K562 (cell line): Measurements from ENCODE around the gene ZNF407. TPM values are rescaled to one million over a fixed set of nuclear protein-coding genes. Genes with fewer than 3 reads are reported as not detected.

Source experiments
- ATAC-seq: fragments of 200-7000 bp; cut with Tn5 transposase; 3 replicates; pipeline ENCODE4 v1.9.1; 2020; ENCODE audit warnings: moderate library complexity
- BruUV-seq: library from RNA; stranded (reverse); fragments of 400-500 nt; replicated peaks from 2 replicates; lab custom pipeline; 2021; lab: Mats Ljungman, UMichigan
- CTCF ChIA-PET: fragments of 300-600 bp; formaldehyde crosslinking; extraction: SDS; loops from one replicate; lab custom pipeline; 2021; ENCODE audit warnings: low intra/inter-chr PET ratio; lab: Yijun Ruan, JAX
- POLR2A ChIA-PET: fragments of 300-600, 350-650 bp; sonication (Branson Sonifier 250); formaldehyde crosslinking; extraction: SDS; loops from one replicate; lab custom pipeline; 2021; ENCODE audit warnings: antibody characterized with exemption, inconsistent platforms; lab: Yijun Ruan, JAX
- DNase-seq, 4 experiments: peaks; one replicate each; pipeline versions ENCODE4 v3.0.0 to v3.0.0-alpha.2; 2011 to 2018; ENCODE audit warnings: low spot score in 3 of 4, mixed read lengths in 3 of 4; ENCODE audit errors: extremely low read depth in 1 of 4
- FAIRE-seq: peaks from 2 replicates; lab custom pipeline; 2011; peaks lifted over from hg19 to GRCh38; lab: Jason Lieb, UNC
- H2AFZ ChIP-seq: 2 replicates; pipeline ENCODE4 v1.6.0; 2011; ENCODE audit warnings: low read depth, low read length, control low read depth, inconsistent platforms
- H3K27ac ChIP-seq: fragments of 200-600 bp; 3 replicates; pipeline ENCODE4 v1.8.0; 2011; ENCODE audit warnings: low read depth, mild to moderate bottlenecking, control low read depth, inconsistent platforms, low read length, moderate library complexity, mixed read lengths; ENCODE audit errors: extremely low read depth
- H3K27me3 ChIP-seq, 2 experiments: fragments of 300-600 bp in 1 of 2; 2 replicates in 1 of 2; 3 replicates in 1 of 2; pipeline versions ENCODE4 v1.6.0 to v1.8.0; 2011; ENCODE audit warnings: inconsistent platforms in 2 of 2, low read length in 2 of 2, mild to moderate bottlenecking in 1 of 2, mixed read lengths in 1 of 2, moderate library complexity in 1 of 2; ENCODE audit not compliant: control insufficient read depth in 2 of 2, insufficient read depth in 2 of 2
- H3K36me3 ChIP-seq: fragments of 300-600 bp; 3 replicates; pipeline ENCODE4 v1.8.0; 2011; ENCODE audit warnings: mild to moderate bottlenecking, low read length, inconsistent platforms; ENCODE audit not compliant: control insufficient read depth, insufficient read depth
- H3K4me1 ChIP-seq, 2 experiments: fragments of 200-600 bp in 1 of 2; replicated peaks in 1 of 2; 2 replicates in 1 of 2; 3 replicates in 1 of 2; pipeline versions ENCODE4 v1.5.1 to v1.8.0; 2011; ENCODE audit warnings: inconsistent platforms in 2 of 2, low read length in 2 of 2, mild to moderate bottlenecking in 1 of 2, mixed read lengths in 1 of 2, moderate library complexity in 1 of 2; ENCODE audit not compliant: control insufficient read depth in 2 of 2, insufficient read depth in 2 of 2
- H3K4me2 ChIP-seq: 2 replicates; pipeline ENCODE4 v1.6.1; 2011; ENCODE audit warnings: low read length, control low read depth, inconsistent platforms, mixed read lengths; ENCODE audit not compliant: insufficient read depth
- H3K4me3 ChIP-seq: fragments of 200-600 bp; sonication (generic), shearing (Covaris generic); 2 replicates; pipeline ENCODE4 v1.5.1; 2016; ENCODE audit warnings: control low read depth, inconsistent platforms
- H3K79me2 ChIP-seq: fragments of 200-600 bp; 3 replicates; pipeline ENCODE4 v1.8.0; 2011; ENCODE audit warnings: low read length, inconsistent platforms; ENCODE audit not compliant: control insufficient read depth, insufficient read depth
- H3K9ac ChIP-seq, 2 experiments: 2 replicates each; pipeline versions ENCODE4 v1.6.0 to v1.6.1; 2011; ENCODE audit warnings: low read depth in 2 of 2, low read length in 2 of 2, control low read depth in 1 of 2, inconsistent platforms in 1 of 2, mild to moderate bottlenecking in 1 of 2, mixed read lengths in 1 of 2; ENCODE audit not compliant: insufficient read depth in 1 of 2
- H3K9me1 ChIP-seq: one replicate; pipeline ENCODE4 v1.6.0; 2011; ENCODE audit warnings: inconsistent platforms, mild to moderate bottlenecking, low read length, moderate library complexity; ENCODE audit not compliant: control insufficient read depth, insufficient read depth
- H3K9me3 ChIP-seq: replicated peaks from 2 replicates; pipeline ENCODE4 v1.5.1; 2011; ENCODE audit warnings: low read depth, low read length, inconsistent platforms; ENCODE audit not compliant: control insufficient read depth, insufficient read depth
- H4K20me1 ChIP-seq: replicated peaks from 2 replicates; pipeline ENCODE4 v1.6.1; 2011; ENCODE audit warnings: low read length, inconsistent platforms, mixed read lengths; ENCODE audit not compliant: control insufficient read depth, insufficient read depth
- ARID2 ChIP-seq: fragments of 450-650 bp; IDR thresholded peaks from 2 replicates; pipeline ENCODE4 v1.6.1; 2017; ENCODE audit warnings: antibody characterized with exemption, mild to moderate bottlenecking
- CBFB ChIP-seq: sonication (generic); formaldehyde crosslinking; IDR thresholded peaks from 2 replicates; pipeline ENCODE4 v1.4.0; 2020; ENCODE audit warnings: mild to moderate bottlenecking, missing genetic modification reagents
- GATAD2B ChIP-seq: fragments of 450-650 bp; IDR thresholded peaks from 2 replicates; pipeline ENCODE4 v1.6.1; 2017; ENCODE audit warnings: mild to moderate bottlenecking, borderline replicate concordance
- KLF6 ChIP-seq: fragments of 250-450 bp; sonication (Bioruptor Pico); IDR thresholded peaks from 2 replicates; pipeline ENCODE4 v1.4.0; 2020; ENCODE audit warnings: mild to moderate bottlenecking, moderate library complexity, borderline replicate concordance
- NR2C1 ChIP-seq, 2 experiments: fragments of 450-650 bp; IDR thresholded peaks; 2 replicates each; pipeline ENCODE4 v1.6.1; 2017; ENCODE audit warnings: mild to moderate bottlenecking in 2 of 2, antibody characterized with exemption in 1 of 2, inconsistent platforms in 1 of 2, missing compliant biosample characterization in 1 of 2, missing genetic modification characterization in 1 of 2
- POLR2A ChIP-seq: fragments of 450-650 bp; conservative IDR thresholded peaks from 2 replicates; pipeline ENCODE4 v1.6.1; 2016
- SAFB ChIP-seq: fragments of 200-400 bp; formaldehyde crosslinking; IDR thresholded peaks from 2 replicates; pipeline ENCODE4 v1.6.1; 2017; ENCODE audit warnings: low read depth, low read length, borderline replicate concordance
- SNIP1 ChIP-seq: fragments of 450-650 bp; IDR thresholded peaks from 2 replicates; pipeline ENCODE4 v1.7.1; 2017; ENCODE audit warnings: low read depth, mild to moderate bottlenecking
- SNRNP70 ChIP-seq: fragments of 200-400 bp; formaldehyde crosslinking; optimal IDR thresholded peaks from 2 replicates; pipeline ENCODE3; 2017; ENCODE audit warnings: low read depth, low read length
- TGIF2 ChIP-seq: sonication (generic); formaldehyde crosslinking; IDR thresholded peaks from 2 replicates; pipeline ENCODE4 v1.8.1; 2022; ENCODE audit warnings: mild to moderate bottlenecking, missing genetic modification reagents, moderate library complexity
- ZNF174 ChIP-seq: fragments of 250-450 bp; sonication (Bioruptor Pico); IDR thresholded peaks from 2 replicates; pipeline ENCODE4 v1.4.0; 2020; ENCODE audit warnings: mild to moderate bottlenecking
- WGBS: fragments of 100-300 bp; shearing (Covaris generic); methylation state at CpG from one replicate; pipeline ENCODE4 v1.1.6; 2016; ENCODE audit warnings: low coverage, mixed read lengths; ENCODE audit not compliant: insufficient coverage; ENCODE audit errors: missing lambda C conversion rate; 5-methylcytosine and 5-hydroxymethylcytosine counted together
- in situ Hi-C: fragments of 300-500 bp; cut with MboI; formaldehyde crosslinking; loops from 4 replicates; pipeline ENCODE4 v1.15.0; 2018; ENCODE audit warnings: inconsistent platforms, mixed read lengths
- intact Hi-C: fragments of 100-400 bp; cut with micrococcal nuclease; formaldehyde crosslinking; loops from 2 replicates; pipeline ENCODE4 v1.14.2; 2022
- polyA plus RNA-seq, 8 experiments: library from polyadenylated mRNA; depleted of rRNA in 4 of 8; stranded (reverse) in 5 of 8; unstranded in 3 of 8; fragments of >200 nt; fragmentation: Nextera tagmentation in 2 of 8; fragmentation: Illumina TruSeq in 1 of 8; extraction: Ambion mirVana in 2 of 8; extraction: Trizol in 1 of 8; gene quantifications; 2 replicates each; pipeline versions ENCODE4 v1.2.1 to v1.2.3, GENCODE V29; 2011 to 2014; ENCODE audit warnings: inconsistent platforms in 1 of 8, missing spikeins in 1 of 8
- total RNA-seq, 7 experiments: library from RNA; depleted of rRNA in 6 of 7; stranded (reverse); fragments of >200 nt in 6 of 7; fragmentation: Illumina TruSeq in 2 of 7; extraction: Trizol in 2 of 7; gene quantifications; 2 replicates each; pipeline versions ENCODE4 v1.2.1 to v1.2.3, GENCODE V29; 2011 to 2021; ENCODE audit warnings: low replicate concordance in 1 of 7
- TF ChIP-seq, protein P1 (sequence below), 3 experiments: IDR thresholded peaks in 2 of 3; conservative IDR thresholded peaks in 1 of 3; 2 replicates each; pipeline ENCODE4 v1.5.1; 2011 to 2012; ENCODE audit warnings: low read length in 3 of 3, mild to moderate bottlenecking in 3 of 3, control low read depth in 2 of 3, improper control_type of control experiment in 1 of 3, inconsistent platforms in 1 of 3, low read depth in 1 of 3, mixed read lengths in 1 of 3, moderate library complexity in 1 of 3; ENCODE audit not compliant: insufficient read depth in 2 of 3
- TF ChIP-seq, protein P2 (sequence below): IDR thresholded peaks from 3 replicates; pipeline ENCODE4 v1.6.1; 2011; ENCODE audit warnings: borderline replicate concordance, mild to moderate bottlenecking, moderate library complexity; ENCODE audit not compliant: insufficient read length; ENCODE audit errors: extremely low read depth

Gene ZNF407
- total and polyA plus RNA-seq, 9 of the 15 experiments (the other 6 are each of a cell fraction or from before 2014, with no cell fraction given), result 0.21 to 5.4 (median 2.3) TPM

DNA sequence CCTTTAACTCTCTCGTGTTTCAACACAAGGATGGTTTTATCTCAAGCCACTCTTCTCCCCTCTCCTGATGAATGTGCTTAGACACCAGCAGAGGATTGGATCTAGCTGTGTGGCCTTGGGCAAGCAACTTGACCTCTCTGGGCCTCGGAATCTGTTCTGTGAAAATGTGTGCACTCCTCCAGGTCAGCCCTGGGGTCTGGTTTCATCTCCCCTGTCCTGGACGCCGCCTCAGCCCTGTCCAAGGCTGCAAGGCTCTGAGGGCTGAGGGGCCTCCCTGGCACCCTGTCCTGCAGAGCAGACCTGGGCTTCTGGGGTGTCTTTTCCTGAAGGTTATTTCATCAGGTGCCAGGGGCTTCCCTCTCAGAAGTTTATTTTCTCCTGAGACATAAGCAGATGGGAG, 34.9 kb upstream of the ZNF407 start:
- Histone ChIP-seq H2AFZ (no peak overlapping the region), H3K27me3 (peaks cover 8 to 17% of the 10 kb centered on the region in 2 experiments; a peak in 3 of 5 replicates), H3K4me2 (no peak overlapping the region), H3K79me2 (no peaks in the 10 kb centered on the region), H3K36me3 (no peaks in the 10 kb centered on the region), H3K4me3 (no peak overlapping the region), H3K27ac (no peak overlapping the region), H3K9me1 (no peaks in the 10 kb centered on the region), H3K9ac (no peak overlapping the region), H3K4me1 (no peaks in the 10 kb centered on the region), H3K9me3 (no peaks in the 10 kb centered on the region), H4K20me1 (no peaks in the 10 kb centered on the region)
- WGBS, result 4% methylated on average over 4 of the region's 4 CpGs
- no TSS peak for BruUV-seq
- TF ChIP-seq SAFB (no peak), POLR2A (no peak), SNRNP70 (no peak), ZNF174 (CRISPR knock-in tag) (no peak)
- in situ Hi-C loops (no loop called here), intact Hi-C loops (no loop called here)
- no peak for DNase-seq
- no peak for ATAC-seq
- no peak for FAIRE-seq
- CTCF ChIA-PET, result interaction anchor here (0.5 kb wide), 1 partner anchor 22 kb away, joined by 3 read pairs; no protein-coding TSS in a partner anchor
- POLR2A ChIA-PET, result no interaction called here

DNA sequence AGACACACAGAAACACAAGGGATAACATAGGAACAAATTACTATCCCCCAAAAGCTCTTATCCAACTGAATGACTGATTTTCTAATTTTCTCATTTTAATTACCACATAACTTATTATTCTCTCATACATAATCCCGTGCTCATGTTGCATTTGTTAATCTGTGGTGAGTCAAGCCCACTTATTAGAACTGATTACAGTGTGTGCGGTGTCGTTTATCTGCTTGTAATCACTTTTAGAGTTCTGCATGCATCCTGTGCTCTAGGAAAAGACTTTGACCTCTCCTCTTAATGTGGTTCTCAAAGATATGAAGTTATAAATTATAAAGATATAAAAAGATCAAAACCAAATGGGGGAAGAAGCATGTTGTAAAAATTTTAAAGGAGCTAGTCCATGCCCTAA, 33.7 kb upstream of the ZNF407 start:
- no peak overlapping the region for H3K27ac ChIP-seq
- H2AFZ ChIP-seq, result no peak overlapping the region
- no peaks in the 10 kb centered on the region for H3K9me1 ChIP-seq
- no peak for FAIRE-seq
- H3K4me2 ChIP-seq, result no peak overlapping the region
- H3K4me1 ChIP-seq, result no peaks in the 10 kb centered on the region
- H3K27me3 ChIP-seq, result peaks cover 7 to 17% of the 10 kb centered on the region in 2 experiments; a peak in 3 of 5 replicates
- in situ Hi-C loops, result no loop called here
- H3K79me2 ChIP-seq, result no peaks in the 10 kb centered on the region
- no peak for DNase-seq
- no peaks in the 10 kb centered on the region for H3K9me3 ChIP-seq
- no TSS peak for BruUV-seq
- no peaks in the 10 kb centered on the region for H3K36me3 ChIP-seq
- ATAC-seq, result no peak
- 0% methylated on average over 3 of the region's 3 CpGs for WGBS
- CTCF ChIA-PET, result no interaction called here
- no peak overlapping the region for H3K4me3 ChIP-seq
- H3K9ac ChIP-seq, result no peak overlapping the region
- POLR2A ChIA-PET, result no interaction called here
- intact Hi-C loops, result no loop called here
- no peaks in the 10 kb centered on the region for H4K20me1 ChIP-seq
- TF ChIP-seq, protein P1, sequence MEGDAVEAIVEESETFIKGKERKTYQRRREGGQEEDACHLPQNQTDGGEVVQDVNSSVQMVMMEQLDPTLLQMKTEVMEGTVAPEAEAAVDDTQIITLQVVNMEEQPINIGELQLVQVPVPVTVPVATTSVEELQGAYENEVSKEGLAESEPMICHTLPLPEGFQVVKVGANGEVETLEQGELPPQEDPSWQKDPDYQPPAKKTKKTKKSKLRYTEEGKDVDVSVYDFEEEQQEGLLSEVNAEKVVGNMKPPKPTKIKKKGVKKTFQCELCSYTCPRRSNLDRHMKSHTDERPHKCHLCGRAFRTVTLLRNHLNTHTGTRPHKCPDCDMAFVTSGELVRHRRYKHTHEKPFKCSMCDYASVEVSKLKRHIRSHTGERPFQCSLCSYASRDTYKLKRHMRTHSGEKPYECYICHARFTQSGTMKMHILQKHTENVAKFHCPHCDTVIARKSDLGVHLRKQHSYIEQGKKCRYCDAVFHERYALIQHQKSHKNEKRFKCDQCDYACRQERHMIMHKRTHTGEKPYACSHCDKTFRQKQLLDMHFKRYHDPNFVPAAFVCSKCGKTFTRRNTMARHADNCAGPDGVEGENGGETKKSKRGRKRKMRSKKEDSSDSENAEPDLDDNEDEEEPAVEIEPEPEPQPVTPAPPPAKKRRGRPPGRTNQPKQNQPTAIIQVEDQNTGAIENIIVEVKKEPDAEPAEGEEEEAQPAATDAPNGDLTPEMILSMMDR (IDR thresholded peaks at IDR 0.05 in 2 of 3, conservative IDR thresholded peaks at IDR 0.05 in 1 of 3; ENCODE audit: insufficient read depth in 2 of 3, low read depth in 1 of 3, low read length in 3 of 3), result no peak
- TF ChIP-seq NR2C1 (IDR thresholded peaks at IDR 0.05) (no peak), NR2C1 (tag; IDR thresholded peaks at IDR 0.05) (no peak), GATAD2B (no peak), KLF6 (CRISPR knock-in tag) (no peak), SNIP1 (no peak), CBFB (no peak), ARID2 (no peak), TGIF2 (CRISPR knock-in tag) (no peak)
- TF ChIP-seq, protein P2, sequence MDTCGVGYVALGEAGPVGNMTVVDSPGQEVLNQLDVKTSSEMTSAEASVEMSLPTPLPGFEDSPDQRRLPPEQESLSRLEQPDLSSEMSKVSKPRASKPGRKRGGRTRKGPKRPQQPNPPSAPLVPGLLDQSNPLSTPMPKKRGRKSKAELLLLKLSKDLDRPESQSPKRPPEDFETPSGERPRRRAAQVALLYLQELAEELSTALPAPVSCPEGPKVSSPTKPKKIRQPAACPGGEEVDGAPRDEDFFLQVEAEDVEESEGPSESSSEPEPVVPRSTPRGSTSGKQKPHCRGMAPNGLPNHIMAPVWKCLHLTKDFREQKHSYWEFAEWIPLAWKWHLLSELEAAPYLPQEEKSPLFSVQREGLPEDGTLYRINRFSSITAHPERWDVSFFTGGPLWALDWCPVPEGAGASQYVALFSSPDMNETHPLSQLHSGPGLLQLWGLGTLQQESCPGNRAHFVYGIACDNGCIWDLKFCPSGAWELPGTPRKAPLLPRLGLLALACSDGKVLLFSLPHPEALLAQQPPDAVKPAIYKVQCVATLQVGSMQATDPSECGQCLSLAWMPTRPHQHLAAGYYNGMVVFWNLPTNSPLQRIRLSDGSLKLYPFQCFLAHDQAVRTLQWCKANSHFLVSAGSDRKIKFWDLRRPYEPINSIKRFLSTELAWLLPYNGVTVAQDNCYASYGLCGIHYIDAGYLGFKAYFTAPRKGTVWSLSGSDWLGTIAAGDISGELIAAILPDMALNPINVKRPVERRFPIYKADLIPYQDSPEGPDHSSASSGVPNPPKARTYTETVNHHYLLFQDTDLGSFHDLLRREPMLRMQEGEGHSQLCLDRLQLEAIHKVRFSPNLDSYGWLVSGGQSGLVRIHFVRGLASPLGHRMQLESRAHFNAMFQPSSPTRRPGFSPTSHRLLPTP, result no peak
